Ascending aorta (tissue), 2 donors: Measurements from ENCODE around the gene UBL7. TPM values are rescaled to one million over a fixed set of nuclear protein-coding genes. Genes with fewer than 3 reads are reported as not detected.

Experiments used
- DNase-seq, 2 donors: peaks; one replicate each; pipeline ENCODE4 v3.0.0-alpha.2; 2019; ENCODE audit warnings: low spot score in 2 of 2
- H3K27ac ChIP-seq, 2 donors: fragments of 200-600 bp; sonication (generic); one replicate each; pipeline ENCODE4 v1.5.1; 2016 to 2017; ENCODE audit warnings: mild to moderate bottlenecking in 1 of 2
- H3K27me3 ChIP-seq: fragments of 200-600 bp; sonication (generic); one replicate; pipeline ENCODE4 v1.5.1; 2017
- H3K36me3 ChIP-seq, 2 donors: fragments of 200-600 bp; sonication (generic); one replicate each; pipeline ENCODE4 v1.5.1; 2016
- H3K4me1 ChIP-seq, 2 donors: fragments of 200-600 bp; sonication (generic); one replicate each; pipeline ENCODE4 v1.5.1; 2016 to 2017; ENCODE audit warnings: mild to moderate bottlenecking in 1 of 2
- H3K4me3 ChIP-seq, 2 donors: fragments of 200-600 bp; sonication (generic); one replicate each; pipeline ENCODE4 v1.5.1; 2016 to 2017; ENCODE audit warnings: mild to moderate bottlenecking in 1 of 2
- H3K9me3 ChIP-seq, 2 donors: fragments of 200-600 bp; sonication (generic); one replicate each; pipeline ENCODE4 v1.5.1; 2016
- CTCF ChIP-seq, 3 experiments: fragments of 200-600 bp in 2 of 3; fragments of 450-650 bp in 1 of 3; sonication (generic) in 2 of 3; IDR thresholded peaks; one replicate each; pipeline ENCODE4 v1.5.1; 2016 to 2019; ENCODE audit warnings: antibody characterized with exemption in 3 of 3, mild to moderate bottlenecking in 1 of 3, moderate library complexity in 1 of 3
- intact Hi-C: fragments of 100-400 bp; cut with DNase I; formaldehyde crosslinking; loops from one replicate; pipeline ENCODE4 v1.15.1; 2023
- total RNA-seq: library from RNA; depleted of rRNA; stranded (reverse); fragments of >200 nt; gene quantifications from one replicate; pipeline ENCODE4 v1.1.0, GENCODE V29; 2016

Gene UBL7
- total RNA-seq, 1 donor from 2014 or later: 63.4 TPM

GRCh38 chr15:74403991-74404563, 56.9 kb downstream of the UBL7 start:
- no peak for DNase-seq
- no peaks in the 10 kb centered on the region for H3K36me3 ChIP-seq
- H3K27me3 ChIP-seq: no peaks in the 10 kb centered on the region
- H3K4me1 ChIP-seq: no peaks in the 10 kb centered on the region
- TF ChIP-seq CTCF (IDR thresholded peaks at IDR 0.05): no peak
- H3K9me3 ChIP-seq: no peaks in the 10 kb centered on the region
- intact Hi-C loops: no loop called here
- H3K4me3 ChIP-seq: no peak overlapping the region
- no peak overlapping the region for H3K27ac ChIP-seq

GRCh38 chr15:74403588-74403919, 57.4 kb downstream of the UBL7 start:
- no peak for TF ChIP-seq CTCF (IDR thresholded peaks at IDR 0.05)
- no peaks in the 10 kb centered on the region for H3K27me3 ChIP-seq
- no peak overlapping the region for H3K4me3 ChIP-seq
- no peaks in the 10 kb centered on the region for H3K4me1 ChIP-seq
- H3K9me3 ChIP-seq: no peaks in the 10 kb centered on the region
- intact Hi-C loops: no loop called here
- DNase-seq: no peak
- no peaks in the 10 kb centered on the region for H3K36me3 ChIP-seq
- H3K27ac ChIP-seq: no peak overlapping the region

- no peak for DNase-seq
These were observed 57.9 kb downstream of the UBL7 start for GRCh38 chr15:74402873-74403587.

GRCh38 chr15:74402337-74402841, 58.6 kb downstream of the UBL7 start:
- intact Hi-C loops: no loop called here
- no peak for DNase-seq

More at GRCh38 chr15:74402873-74403587, 57.9 kb downstream of the UBL7 start:
- Histone ChIP-seq H3K36me3 (no peaks in the 10 kb centered on the region), H3K27ac (no peak overlapping the region), H3K27me3 (no peaks in the 10 kb centered on the region), H3K4me3 (no peak overlapping the region), H3K9me3 (no peaks in the 10 kb centered on the region), H3K4me1 (no peaks in the 10 kb centered on the region)
- no peak for TF ChIP-seq CTCF (IDR thresholded peaks at IDR 0.05)
- intact Hi-C loops: no loop called here

GRCh38 chr15:74400915-74401757, 59.8 kb downstream of the UBL7 start:
- Histone ChIP-seq H3K27ac (no peak overlapping the region), H3K4me3 (no peak overlapping the region), H3K36me3 (no peaks in the 10 kb centered on the region), H3K27me3 (no peaks in the 10 kb centered on the region), H3K9me3 (no peaks in the 10 kb centered on the region), H3K4me1 (no peaks in the 10 kb centered on the region)
- no peak for TF ChIP-seq CTCF (IDR thresholded peaks at IDR 0.05)
- intact Hi-C loops: no loop called here
- no peak for DNase-seq

More at GRCh38 chr15:74402337-74402841, 58.6 kb downstream of the UBL7 start:
- no peaks in the 10 kb centered on the region for H3K9me3 ChIP-seq
- no peak for TF ChIP-seq CTCF (IDR thresholded peaks at IDR 0.05)
- H3K4me1 ChIP-seq: no peaks in the 10 kb centered on the region
- no peaks in the 10 kb centered on the region for H3K27me3 ChIP-seq
- H3K4me3 ChIP-seq: no peak overlapping the region
- no peak overlapping the region for H3K27ac ChIP-seq
- H3K36me3 ChIP-seq: no peaks in the 10 kb centered on the region
